Keratinocyte (primary cell): ENCODE data around the gene FAM120B. TPM values are rescaled to one million over a fixed set of nuclear protein-coding genes. Genes with fewer than 3 reads are reported as not detected.
A peak's percentile ranks its signal among the peaks of the same experiment; 100 is the strongest.

Experiments
- DNase-seq: peaks from one replicate; pipeline ENCODE4 v3.0.0-alpha.2; 2011; ENCODE audit warnings: low read depth, missing footprints, low spot score
- FAIRE-seq: peaks from 2 replicates; lab custom pipeline; 2011; peaks lifted over from hg19 to GRCh38; lab: Jason Lieb, UNC
- H2AFZ ChIP-seq: 2 replicates; pipeline ENCODE4 v1.6.0; 2012; ENCODE audit warnings: low read length, control low read depth, inconsistent platforms; ENCODE audit not compliant: control insufficient read depth
- H3K27ac ChIP-seq: 2 replicates; pipeline ENCODE4 v1.5.1; 2011; ENCODE audit warnings: low read length; ENCODE audit not compliant: control insufficient read depth, insufficient read depth
- H3K27me3 ChIP-seq: 3 replicates; pipeline ENCODE4 v1.6.0; 2011; ENCODE audit warnings: low read length; ENCODE audit not compliant: control insufficient read depth, insufficient read depth; ENCODE audit errors: extremely low read depth
- H3K36me3 ChIP-seq, 2 experiments: 2 replicates in 1 of 2; 3 replicates in 1 of 2; pipeline ENCODE4 v1.5.1; 2011; ENCODE audit warnings: low read length in 2 of 2, mild to moderate bottlenecking in 1 of 2; ENCODE audit not compliant: control insufficient read depth in 2 of 2, insufficient read depth in 2 of 2; ENCODE audit errors: extremely low read depth in 1 of 2
- H3K4me1 ChIP-seq: 3 replicates; pipeline ENCODE4 v1.5.1; 2011; ENCODE audit warnings: low read length; ENCODE audit not compliant: control insufficient read depth, insufficient read depth; ENCODE audit errors: extremely low read depth
- H3K4me2 ChIP-seq: 3 replicates; pipeline ENCODE4 v1.6.0; 2011; ENCODE audit warnings: low read depth, low read length; ENCODE audit not compliant: control insufficient read depth, insufficient read depth; ENCODE audit errors: extremely low read depth
- H3K4me3 ChIP-seq, 3 experiments: fragments of 200-600 bp in 1 of 3; sonication (generic) in 1 of 3; 2 replicates in 2 of 3; 3 replicates in 1 of 3; pipeline ENCODE4 v1.5.1; 2011 to 2016; ENCODE audit warnings: low read length in 3 of 3, mild to moderate bottlenecking in 3 of 3, control low read depth in 2 of 3, inconsistent platforms in 1 of 3, low read depth in 1 of 3, mixed read lengths in 1 of 3, mixed run types in 1 of 3, moderate library complexity in 1 of 3; ENCODE audit not compliant: control insufficient read depth in 2 of 3, insufficient read depth in 2 of 3; ENCODE audit errors: extremely low read depth in 1 of 3
- H3K79me2 ChIP-seq: 2 replicates; pipeline ENCODE4 v1.6.0; 2012; ENCODE audit warnings: low read length; ENCODE audit not compliant: control insufficient read depth, insufficient read depth
- H3K9ac ChIP-seq: 3 replicates; pipeline ENCODE4 v1.6.0; 2011; ENCODE audit warnings: low read length; ENCODE audit not compliant: control insufficient read depth, insufficient read depth; ENCODE audit errors: extremely low read depth
- H3K9me1 ChIP-seq: 3 replicates; pipeline ENCODE4 v1.6.0; 2011; ENCODE audit warnings: low read length; ENCODE audit not compliant: control insufficient read depth, insufficient read depth; ENCODE audit errors: extremely low read depth
- H3K9me3 ChIP-seq: 2 replicates; pipeline ENCODE4 v1.5.1; 2012; ENCODE audit warnings: low read depth, low read length; ENCODE audit not compliant: control insufficient read depth
- H4K20me1 ChIP-seq: 3 replicates; pipeline ENCODE4 v1.6.0; 2011; ENCODE audit warnings: low read length; ENCODE audit not compliant: control insufficient read depth, insufficient read depth; ENCODE audit errors: extremely low read depth
- EZH2 ChIP-seq: IDR thresholded peaks from one replicate; pipeline ENCODE4 v1.6.1; 2012; ENCODE audit warnings: inconsistent platforms, mild to moderate bottlenecking, low read length, moderate library complexity
- dilution Hi-C: fragments of 300-500 bp; cut with MboI; formaldehyde crosslinking; loops from one replicate; pipeline ENCODE4 v1.7.0; 2020; ENCODE audit warnings: low sequenced_read_pairs; ENCODE audit not compliant: extremely low pct_ligation_motif_present
- polyA plus RNA-seq, 5 experiments: library from polyadenylated mRNA; depleted of rRNA in 3 of 5; stranded (reverse) in 3 of 5; stranded (forward) in 1 of 5; unstranded in 1 of 5; fragments of >200 nt; gene quantifications; 1 replicate in 1 of 5; 2 replicates in 3 of 5; 3 replicates in 1 of 5; pipeline versions ENCODE4 v1.2.1 to v1.2.3, GENCODE V29; 2011 to 2012; ENCODE audit warnings: missing spikeins in 2 of 5, low read depth in 1 of 5, low replicate concordance in 1 of 5
- TF ChIP-seq, protein P1 (sequence below), 3 experiments: IDR thresholded peaks in 1 of 3; conservative IDR thresholded peaks in 1 of 3; optimal IDR thresholded peaks in 1 of 3; 2 replicates in 2 of 3; 3 replicates in 1 of 3; pipeline versions ENCODE3 to v1.5.1; 2011; ENCODE audit warnings: low read length in 3 of 3, mild to moderate bottlenecking in 3 of 3, moderate library complexity in 2 of 3, control low read depth in 1 of 3, inconsistent platforms in 1 of 3; ENCODE audit not compliant: insufficient read depth in 2 of 3; ENCODE audit errors: extremely low read depth in 1 of 3

Gene FAM120B
- polyA plus RNA-seq, 1 donor (not counting 4 experiments of a cell fraction or from before 2014, with no cell fraction given), result 17.4 TPM

DNA sequence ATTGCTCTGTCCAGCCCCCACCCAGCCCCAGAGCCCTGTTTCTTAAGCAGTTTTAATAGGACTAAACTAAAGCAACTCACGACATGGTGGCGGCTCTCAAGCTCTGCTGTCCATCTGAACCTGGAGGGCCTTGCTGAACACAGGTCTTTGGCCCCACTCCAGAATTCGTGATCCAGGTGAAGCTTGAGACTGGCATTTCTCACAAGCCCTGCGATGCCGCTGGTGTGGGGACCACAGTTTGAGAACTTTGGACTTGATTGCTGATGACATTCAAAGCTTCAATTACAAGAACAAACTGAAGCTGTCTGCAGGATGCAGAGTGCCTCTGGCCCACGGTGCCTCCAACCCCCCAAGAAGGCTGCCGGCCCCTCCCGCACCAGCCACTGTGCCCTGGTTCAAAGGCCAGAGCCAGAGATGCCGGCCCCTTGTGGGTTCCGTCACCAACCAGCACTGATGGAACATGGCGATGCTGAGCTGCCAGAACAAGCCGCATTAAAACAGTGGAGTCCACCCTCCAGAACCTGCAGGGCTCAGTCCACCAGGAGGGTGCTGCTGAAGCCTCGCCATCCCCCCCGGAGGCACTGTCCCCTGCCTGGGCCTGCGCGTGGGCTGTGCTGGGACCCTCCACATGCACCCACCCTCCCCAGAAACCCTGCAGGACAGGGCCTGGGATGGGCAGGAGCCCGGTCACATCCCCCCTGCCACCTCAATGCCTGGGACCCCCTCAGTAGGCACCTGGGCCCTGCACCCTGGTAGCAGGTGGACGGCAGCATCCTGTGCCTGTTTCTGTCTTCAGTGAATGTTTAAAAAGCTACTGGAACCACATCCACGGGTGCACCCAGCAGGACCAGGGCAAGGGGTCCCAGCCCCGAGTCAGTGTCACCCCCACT is 145.4 kb downstream of the FAM120B start:
- Histone ChIP-seq H3K79me2 (no peaks in the 10 kb centered on the region), H3K9ac (no peak overlapping the region), H3K4me1 (no peaks in the 10 kb centered on the region), H3K9me1 (no peaks in the 10 kb centered on the region), H4K20me1 (no peaks in the 10 kb centered on the region), H2AFZ (no peak overlapping the region), H3K9me3 (peaks cover 3% of the 10 kb centered on the region), H3K4me3 (no peak overlapping the region), H3K27me3 (peaks cover under 1% of the 10 kb centered on the region), H3K27ac (no peak overlapping the region), H3K36me3 (no peaks in the 10 kb centered on the region), H3K4me2 (no peak overlapping the region)
- FAIRE-seq (no peak), DNase-seq (no peak)
- dilution Hi-C loops, result no loop called here
- TF ChIP-seq, protein P1, sequence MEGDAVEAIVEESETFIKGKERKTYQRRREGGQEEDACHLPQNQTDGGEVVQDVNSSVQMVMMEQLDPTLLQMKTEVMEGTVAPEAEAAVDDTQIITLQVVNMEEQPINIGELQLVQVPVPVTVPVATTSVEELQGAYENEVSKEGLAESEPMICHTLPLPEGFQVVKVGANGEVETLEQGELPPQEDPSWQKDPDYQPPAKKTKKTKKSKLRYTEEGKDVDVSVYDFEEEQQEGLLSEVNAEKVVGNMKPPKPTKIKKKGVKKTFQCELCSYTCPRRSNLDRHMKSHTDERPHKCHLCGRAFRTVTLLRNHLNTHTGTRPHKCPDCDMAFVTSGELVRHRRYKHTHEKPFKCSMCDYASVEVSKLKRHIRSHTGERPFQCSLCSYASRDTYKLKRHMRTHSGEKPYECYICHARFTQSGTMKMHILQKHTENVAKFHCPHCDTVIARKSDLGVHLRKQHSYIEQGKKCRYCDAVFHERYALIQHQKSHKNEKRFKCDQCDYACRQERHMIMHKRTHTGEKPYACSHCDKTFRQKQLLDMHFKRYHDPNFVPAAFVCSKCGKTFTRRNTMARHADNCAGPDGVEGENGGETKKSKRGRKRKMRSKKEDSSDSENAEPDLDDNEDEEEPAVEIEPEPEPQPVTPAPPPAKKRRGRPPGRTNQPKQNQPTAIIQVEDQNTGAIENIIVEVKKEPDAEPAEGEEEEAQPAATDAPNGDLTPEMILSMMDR (optimal IDR thresholded peaks at IDR 0.05 in 1 of 3, IDR thresholded peaks at IDR 0.05 in 1 of 3, conservative IDR thresholded peaks at IDR 0.05 in 1 of 3; ENCODE audit: extremely low read depth in 1 of 3, insufficient read depth in 2 of 3, low read length in 3 of 3), result no peak
- TF ChIP-seq EZH2, result no peak

DNA sequence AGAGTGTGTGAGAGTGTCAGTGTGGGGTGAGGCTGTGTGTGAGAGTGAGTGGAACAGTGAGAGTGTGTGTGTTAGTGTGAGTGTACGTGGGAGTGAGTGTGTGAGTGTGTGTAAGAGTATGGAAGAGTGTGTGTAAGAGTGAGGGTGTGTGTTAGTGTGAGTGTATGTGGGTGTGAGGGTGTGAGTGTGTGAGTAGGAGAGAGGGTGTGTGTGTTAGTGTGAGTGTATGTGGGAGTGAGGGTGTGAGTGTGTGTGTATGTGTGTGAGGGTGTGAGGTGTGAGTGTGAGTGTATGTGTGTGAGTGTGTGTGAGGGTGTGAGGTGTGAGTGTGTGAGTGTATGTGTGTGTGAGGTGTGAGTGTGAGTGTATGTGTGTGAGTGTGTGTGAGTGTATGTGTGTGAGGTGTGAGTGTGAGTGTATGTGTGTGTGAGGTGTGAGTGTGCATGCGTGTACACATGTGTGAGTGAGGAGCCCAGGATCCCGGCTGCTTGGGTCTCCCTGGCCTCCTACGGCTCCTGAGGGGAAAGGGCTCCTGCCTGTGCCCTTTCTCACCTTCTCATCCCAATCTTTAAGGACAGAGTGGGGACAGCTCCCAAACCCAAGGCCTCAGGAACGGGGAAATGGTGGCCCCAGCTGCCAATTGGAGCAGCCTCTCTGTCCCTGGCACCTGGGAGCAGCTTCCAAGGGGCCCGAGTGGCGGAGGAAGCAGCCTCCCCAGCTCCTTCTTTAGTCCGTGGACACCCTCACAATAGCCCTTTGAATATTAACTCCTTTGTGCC is 146.4 kb downstream of the FAM120B start:
- no peaks in the 10 kb centered on the region for H3K79me2 ChIP-seq
- H3K9me3 ChIP-seq, result peaks cover 3% of the 10 kb centered on the region
- dilution Hi-C loops, result no loop called here
- H3K4me1 ChIP-seq, result no peaks in the 10 kb centered on the region
- H3K27me3 ChIP-seq, result peaks cover 5% of the 10 kb centered on the region
- H2AFZ ChIP-seq, result no peak overlapping the region
- H4K20me1 ChIP-seq, result no peaks in the 10 kb centered on the region
- no peak overlapping the region for H3K4me2 ChIP-seq
- H3K9me1 ChIP-seq, result no peaks in the 10 kb centered on the region
- DNase-seq, result no peak
- H3K4me3 ChIP-seq, result no peak overlapping the region
- H3K9ac ChIP-seq, result no peak overlapping the region
- H3K27ac ChIP-seq, result no peak overlapping the region
- peak; percentile 51 for FAIRE-seq
- TF ChIP-seq, protein P1 (optimal IDR thresholded peaks at IDR 0.05 in 1 of 3, IDR thresholded peaks at IDR 0.05 in 1 of 3, conservative IDR thresholded peaks at IDR 0.05 in 1 of 3; ENCODE audit: extremely low read depth in 1 of 3, insufficient read depth in 2 of 3, low read length in 3 of 3), result no peak
- no peak for TF ChIP-seq EZH2
- H3K36me3 ChIP-seq, result no peaks in the 10 kb centered on the region
